GM23338 (cell line): ENCODE measurements around the gene NYAP2.

Experiments
- CREB1 ChIP-seq: fragments of 250-450 bp; sonication (Bioruptor Pico); IDR thresholded peaks from 2 replicates; pipeline ENCODE4 v1.5.0; 2020; ENCODE audit warnings: low read depth, mild to moderate bottlenecking, moderate library complexity
- CTCF ChIP-seq, 2 experiments: fragments of 200-600 bp in 1 of 2; sonication (generic) in 1 of 2; conservative IDR thresholded peaks; 2 replicates each; pipeline versions ENCODE4 v1.5.1 to v1.6.1; 2016 to 2017; ENCODE audit warnings: antibody characterized with exemption in 2 of 2, low read depth in 2 of 2, mild to moderate bottlenecking in 2 of 2, moderate library complexity in 1 of 2
- ETS1 ChIP-seq: IDR thresholded peaks from 2 replicates; pipeline ENCODE4 v1.6.1; 2016; ENCODE audit warnings: antibody characterized with exemption
- EZH2 ChIP-seq: fragments of 200-600 bp; sonication (generic); IDR thresholded peaks from one replicate; pipeline ENCODE4 v1.8.0; 2017; ENCODE audit warnings: antibody characterized with exemption, mild to moderate bottlenecking, low read depth; ENCODE audit not compliant: unreplicated experiment
- NANOG ChIP-seq: IDR thresholded peaks from 2 replicates; pipeline ENCODE4 v1.6.1; 2016; ENCODE audit warnings: antibody characterized with exemption, borderline replicate concordance
- POLR2AphosphoS5 ChIP-seq: IDR thresholded peaks from 2 replicates; pipeline ENCODE4 v1.6.1; 2016; ENCODE audit warnings: antibody characterized with exemption, low read depth

GRCh38 chr2:225582355-225583116 is 183.0 kb downstream of the NYAP2 start:
- TF ChIP-seq CTCF (conservative IDR thresholded peaks at IDR 0.05; ENCODE audit: low read depth in 2 of 2) (no peak), ETS1 (no peak), POLR2AphosphoS5 (no peak), EZH2 (no peak), CREB1 (CRISPR knock-in tag) (no peak), NANOG (no peak)
